Spleen (tissue), 11 donors: Measurements from ENCODE around the gene RAB6A. TPM values are rescaled to one million over a fixed set of nuclear protein-coding genes. Genes with fewer than 3 reads are reported as not detected.

Experiments
- DNase-seq: peaks from one replicate; pipeline ENCODE4 v3.0.0-alpha.2; 2020
- H3K27ac ChIP-seq, 8 donors: fragments of 200-600 bp; sonication (generic) in 7 of 8; 1 replicate in 4 of 8; 2 replicates in 4 of 8; pipeline versions ENCODE4 v1.5.0 to v1.8.0; 2016 to 2021; ENCODE audit warnings: inconsistent platforms in 4 of 8, mild to moderate bottlenecking in 4 of 8, moderate library complexity in 1 of 8
- H3K27me3 ChIP-seq, 7 donors: fragments of 200-600 bp; sonication (generic) in 6 of 7; replicated peaks in 1 of 7; 1 replicate in 4 of 7; 2 replicates in 3 of 7; pipeline versions ENCODE4 v1.5.0 to v1.8.0; 2016 to 2021; ENCODE audit warnings: inconsistent platforms in 3 of 7, mild to moderate bottlenecking in 1 of 7
- H3K36me3 ChIP-seq, 6 donors: fragments of 200-600 bp; sonication (generic) in 5 of 6; 1 replicate in 4 of 6; 2 replicates in 2 of 6; pipeline versions ENCODE4 v1.5.0 to v1.8.0; 2016 to 2021; ENCODE audit warnings: inconsistent platforms in 2 of 6
- H3K4me1 ChIP-seq, 6 donors: fragments of 200-600 bp; sonication (generic) in 5 of 6; 1 replicate in 3 of 6; 2 replicates in 3 of 6; pipeline versions ENCODE4 v1.5.0 to v1.8.0; 2016 to 2021; ENCODE audit warnings: inconsistent platforms in 3 of 6
- H3K4me3 ChIP-seq, 8 donors: fragments of 200-600 bp; sonication (generic) in 7 of 8; 1 replicate in 4 of 8; 2 replicates in 4 of 8; pipeline versions ENCODE4 v1.5.0 to v1.8.0; 2016 to 2021; ENCODE audit warnings: inconsistent platforms in 4 of 8, mild to moderate bottlenecking in 4 of 8, moderate library complexity in 2 of 8
- H3K9me3 ChIP-seq, 8 donors: fragments of 200-600 bp; sonication (generic) in 7 of 8; 1 replicate in 4 of 8; 2 replicates in 4 of 8; pipeline versions ENCODE4 v1.5.0 to v1.8.0; 2016 to 2021; ENCODE audit warnings: inconsistent platforms in 4 of 8
- CTCF ChIP-seq, 11 experiments: fragments of 200-600 bp in 7 of 11; fragments of 450-650 bp in 4 of 11; sonication (generic) in 4 of 11; IDR thresholded peaks in 8 of 11; conservative IDR thresholded peaks in 3 of 11; 1 replicate in 7 of 11; 2 replicates in 4 of 11; pipeline versions ENCODE4 v1.4.0 to v1.8.0; 2016 to 2021; ENCODE audit warnings: antibody characterized with exemption in 11 of 11, inconsistent platforms in 4 of 11, mild to moderate bottlenecking in 1 of 11
- POLR2A ChIP-seq, 3 donors: fragments of 450-650 bp; IDR thresholded peaks; one replicate each; pipeline ENCODE4 v1.5.1; 2017; ENCODE audit warnings: antibody characterized with exemption in 3 of 3, mild to moderate bottlenecking in 1 of 3
- POLR2AphosphoS5 ChIP-seq, 3 donors: sonication (generic); formaldehyde crosslinking; IDR thresholded peaks; one replicate each; pipeline ENCODE4 v1.5.1; 2017; ENCODE audit warnings: antibody characterized with exemption in 3 of 3
- WGBS, 5 donors: extraction: QIAGEN DNeasy Blood & Tissue Kit in 3 of 5; methylation state at CpG; one replicate each; pipeline versions ENCODE4 v1.1.5 to v1.1.7; 2013 to 2018; 5-methylcytosine and 5-hydroxymethylcytosine counted together
- intact Hi-C: fragments of 100-400 bp; cut with DNase I; formaldehyde crosslinking; loops from one replicate; pipeline ENCODE4 v1.15.0; 2023; ENCODE audit warnings: low total_unique reads
- polyA plus RNA-seq, 3 donors: library from polyadenylated mRNA; stranded (reverse); fragments of 200-250 nt; gene quantifications; one replicate each; pipeline ENCODE4 v1.2.1, GENCODE V29; 2013
- total RNA-seq, 7 donors: library from RNA; depleted of rRNA in 3 of 7; stranded (reverse); fragments of >200 nt in 3 of 7; fragmentation: NEBNext Ultra II Directional in 4 of 7; extraction: Animal tissue kit (Norgen Biotek cat#: 25700) in 4 of 7; gene quantifications; one replicate each; pipeline versions ENCODE4 v1.1.0 to v1.2.1, GENCODE V29; 2016 to 2021
- donor health status: healthy with polysubstance abuse.
- donor health status: DM: no; HTN: no; CAD: no; lungs with moderate emphysema.
- donor health status: DM: no; HTN: no; CAD: no.
- donor health status: Bipolar disorder and iron deficiency.
- donor health status: healthy.
- donor health status: DM: no; HTN: no; CAD: no.
- donor health status: DM: yes; HTN: yes; CAD: no.

RAB6A gene
- total and polyA plus RNA-seq, 10 donors = 25.7 to 144 (median 97.4) TPM

GRCh38 chr11:73766763-73767162, 5.9 kb upstream of the RAB6A start:
- intact Hi-C loops = no loop called here
- Histone ChIP-seq H3K4me1 (peaks cover 0 to under 1% (median 0%) of the 10 kb centered on the region in 6 donors), H3K36me3 (no peaks in the 10 kb centered on the region), H3K9me3 (no peaks in the 10 kb centered on the region), H3K27me3 (peaks cover 0 to 12% (median 0%) of the 10 kb centered on the region in 7 donors), H3K27ac (no peak overlapping the region), H3K4me3 (no peak overlapping the region)
- WGBS, 5 donors = 78 to 95% (median 83%) methylated on average over 1 of the region's 1 CpG
- no peak for TF ChIP-seq POLR2AphosphoS5 (IDR thresholded peaks at IDR 0.05)
- TF ChIP-seq CTCF (IDR thresholded peaks at IDR 0.05 in 8 of 11, conservative IDR thresholded peaks at IDR 0.05 in 3 of 11) = no peak
- no peak for TF ChIP-seq POLR2A (IDR thresholded peaks at IDR 0.05)
- no peak for DNase-seq

GRCh38 chr11:73762732-73763131, 1.9 kb upstream of the RAB6A start:
- TF ChIP-seq CTCF (IDR thresholded peaks at IDR 0.05 in 8 of 11, conservative IDR thresholded peaks at IDR 0.05 in 3 of 11) (no peak), POLR2A (IDR thresholded peaks at IDR 0.05) (no peak), POLR2AphosphoS5 (IDR thresholded peaks at IDR 0.05) (no peak)
- Histone ChIP-seq H3K36me3 (no peaks in the 10 kb centered on the region), H3K27ac (no peak overlapping the region), H3K4me3 (no peak overlapping the region), H3K9me3 (no peaks in the 10 kb centered on the region), H3K27me3 (peaks cover 0 to 8% (median 0%) of the 10 kb centered on the region in 7 donors), H3K4me1 (peaks cover 18 to 30% (median 24%) of the 10 kb centered on the region in 6 donors)
- no peak for DNase-seq
- intact Hi-C loops = no loop called here

GRCh38 chr11:73761403-73761945, 600 bp upstream of the RAB6A start:
- Histone ChIP-seq H3K36me3 (no peaks in the 10 kb centered on the region), H3K4me3 (peak overlapping the region in 7 of 8 donors; percentile 14 to 95 (median 86)), H3K4me1 (peaks cover 18 to 41% (median 26%) of the 10 kb centered on the region in 6 donors), H3K9me3 (no peaks in the 10 kb centered on the region), H3K27me3 (peaks cover 0 to 5% (median 0%) of the 10 kb centered on the region in 7 donors), H3K27ac (peak overlapping the region; percentile 84 to 99 (median 98))
- TF ChIP-seq POLR2A (IDR thresholded peaks at IDR 0.05) (no peak), CTCF (IDR thresholded peaks at IDR 0.05 in 8 of 11, conservative IDR thresholded peaks at IDR 0.05 in 3 of 11) (peak in 1 of 11 experiments; percentile 22), POLR2AphosphoS5 (IDR thresholded peaks at IDR 0.05) (peak in 2 of 3 donors; percentile 99 to 100)
- intact Hi-C loops = no loop called here
- 40 to 48% (median 47%) methylated on average over 16 of the region's 16 CpGs for WGBS, 5 donors
- peak; percentile 83 for DNase-seq

GRCh38 chr11:73760135-73760678, 667 bp downstream of the RAB6A start:
- Histone ChIP-seq H3K4me3 (peak overlapping the region; percentile 82 to 95 (median 87)), H3K36me3 (no peaks in the 10 kb centered on the region), H3K27ac (peak overlapping the region; percentile 87 to 99 (median 98)), H3K9me3 (no peaks in the 10 kb centered on the region), H3K27me3 (no peaks in the 10 kb centered on the region), H3K4me1 (peaks cover 18 to 54% (median 26%) of the 10 kb centered on the region in 6 donors)
- WGBS, 5 donors = 0 to 1% (median 1%) methylated on average over 39 to 44 of the region's 44 CpGs
- DNase-seq = no peak
- intact Hi-C loops = no loop called here
- TF ChIP-seq POLR2AphosphoS5 (IDR thresholded peaks at IDR 0.05) = no peak
- TF ChIP-seq CTCF (IDR thresholded peaks at IDR 0.05 in 8 of 11, conservative IDR thresholded peaks at IDR 0.05 in 3 of 11) = no peak
- no peak for TF ChIP-seq POLR2A (IDR thresholded peaks at IDR 0.05)
